Chondrocyte (in vitro differentiated cells): ENCODE data around the gene ATRIP. TPM values are rescaled to one million over a fixed set of nuclear protein-coding genes. Genes with fewer than 3 reads are reported as not detected.
"Not testable (repeated sequence)": the region's sequence is repeated elsewhere in the genome, so short reads cannot be mapped to it uniquely, and the experiment has no call there.

Source experiments
- DNase-seq: peaks from one replicate; pipeline ENCODE4 v3.0.0; 2021; ENCODE audit warnings: mixed read lengths, low spot score
- H3K27ac Mint-ChIP-seq: one replicate; pipeline ENCODE4 v1.8.0; 2021; ENCODE audit warnings: mild to moderate bottlenecking, moderate library complexity, mixed read lengths; ENCODE audit not compliant: unreplicated experiment
- H3K27me3 Mint-ChIP-seq: 2 replicates; pipeline ENCODE4 v1.8.0; 2021; ENCODE audit warnings: low read depth, mixed read lengths
- H3K36me3 Mint-ChIP-seq: 2 replicates; pipeline ENCODE4 v1.8.0; 2021; ENCODE audit warnings: low read depth, mixed read lengths
- H3K4me1 Mint-ChIP-seq: 2 replicates; pipeline ENCODE4 v1.8.0; 2021; ENCODE audit warnings: low read depth, mild to moderate bottlenecking, mixed read lengths
- H3K4me3 Mint-ChIP-seq: one replicate; pipeline ENCODE4 v1.8.0; 2021; ENCODE audit warnings: mild to moderate bottlenecking, moderate library complexity, mixed read lengths; ENCODE audit not compliant: unreplicated experiment
- H3K9me3 Mint-ChIP-seq: 2 replicates; pipeline ENCODE4 v1.8.0; 2021; ENCODE audit warnings: low read depth, mixed read lengths
- CTCF ChIP-seq: fragments of 200-600 bp; sonication (generic); IDR thresholded peaks from 2 replicates; pipeline ENCODE4 v1.5.0; 2021; ENCODE audit warnings: antibody characterized with exemption, mild to moderate bottlenecking, moderate library complexity
- total RNA-seq: library from RNA; stranded (reverse); gene quantifications from 3 replicates; pipeline ENCODE4 v1.2.1, GENCODE V29; 2021

ATRIP gene
- total RNA-seq, 1 donor from 2014 or later, result 8.7 TPM

GRCh38 chr3:48478626-48479555 is 32.4 kb downstream of the ATRIP start:
- no peak for DNase-seq
- no peak for TF ChIP-seq CTCF
- H3K4me3 Mint-ChIP-seq, result no peak overlapping the region
- H3K9me3 Mint-ChIP-seq, result no peaks in the 10 kb centered on the region
- peaks cover 4% of the 10 kb centered on the region for H3K36me3 Mint-ChIP-seq
- H3K27me3 Mint-ChIP-seq, result no peaks in the 10 kb centered on the region
- no peaks in the 10 kb centered on the region for H3K4me1 Mint-ChIP-seq
- no peak overlapping the region for H3K27ac Mint-ChIP-seq

- H3K27ac Mint-ChIP-seq, H3K9me3 Mint-ChIP-seq, H3K27me3 Mint-ChIP-seq, H3K4me3 Mint-ChIP-seq, H3K36me3 Mint-ChIP-seq, DNase-seq, H3K4me1 Mint-ChIP-seq: not testable (repeated sequence)
Measured at GRCh38 chr3:48480891-48481290, 34.4 kb downstream of the ATRIP start.

- not testable (repeated sequence) for H3K36me3 Mint-ChIP-seq, H3K9me3 Mint-ChIP-seq, H3K27ac Mint-ChIP-seq, H3K4me3 Mint-ChIP-seq, DNase-seq, H3K4me1 Mint-ChIP-seq, H3K27me3 Mint-ChIP-seq
Measured at GRCh38 chr3:48482822-48483221, 36.3 kb downstream of the ATRIP start.

GRCh38 chr3:48486952-48487351 is 40.4 kb downstream of the ATRIP start:
- Mint-ChIP-seq H3K9me3 (no peaks in the 10 kb centered on the region), H3K4me3 (no peak overlapping the region), H3K36me3 (no peaks in the 10 kb centered on the region), H3K27ac (no peak overlapping the region), H3K4me1 (no peaks in the 10 kb centered on the region), H3K27me3 (no peaks in the 10 kb centered on the region)
- TF ChIP-seq CTCF, result no peak
- no peak for DNase-seq

GRCh38 chr3:48492461-48493202 is 46.1 kb downstream of the ATRIP start:
- Mint-ChIP-seq H3K36me3 (peaks cover 9% of the 10 kb centered on the region), H3K4me3 (no peak overlapping the region), H3K9me3 (no peaks in the 10 kb centered on the region), H3K27me3 (no peaks in the 10 kb centered on the region), H3K27ac (no peak overlapping the region), H3K4me1 (no peaks in the 10 kb centered on the region)
- no peak for DNase-seq
- no peak for TF ChIP-seq CTCF

- Mint-ChIP-seq H3K4me1 (no peaks in the 10 kb centered on the region), H3K4me3 (no peak overlapping the region), H3K27ac (no peak overlapping the region), H3K36me3 (peaks cover 12% of the 10 kb centered on the region), H3K27me3 (no peaks in the 10 kb centered on the region), H3K9me3 (peaks cover 2% of the 10 kb centered on the region)
- no peak for TF ChIP-seq CTCF
- DNase-seq, result no peak
Measured at GRCh38 chr3:48493203-48493501, 46.6 kb downstream of the ATRIP start.
